ENCODE data around the gene PDSS1. TPM values are rescaled to one million over a fixed set of nuclear protein-coding genes. Genes with fewer than 3 reads are reported as not detected.
"Not testable (repeated sequence)": the region's sequence is repeated elsewhere in the genome, so short reads cannot be mapped to it uniquely, and the experiment has no call there.

The PDSS1 gene
- total RNA-seq, 1 donor, result 1.8 TPM

- not testable (repeated sequence) for H3K4me2 ChIP-seq (ENCODE audit: insufficient read depth, low read length); H3K4me3 ChIP-seq (ENCODE audit: insufficient read depth, low read length); H3K27me3 ChIP-seq (ENCODE audit: insufficient read depth, low read length); H4K20me1 ChIP-seq (ENCODE audit: insufficient read depth, low read length); H2AFZ ChIP-seq (ENCODE audit: low read length); DNase-seq (ENCODE audit: insufficient read length, low spot score, missing footprints); H3K36me3 ChIP-seq (ENCODE audit: insufficient read depth, low read length); H3K27ac ChIP-seq (ENCODE audit: low read depth, low read length); H3K79me2 ChIP-seq (ENCODE audit: insufficient read depth, low read length); H3K4me1 ChIP-seq (ENCODE audit: insufficient read depth, low read length); H3K9me3 ChIP-seq (ENCODE audit: low read depth, low read length)
- TF ChIP-seq CTCF (IDR thresholded peaks at IDR 0.05; ENCODE audit: extremely low read depth, low read depth, low read length), result peak; percentile 57
Observed at GRCh38 chr10:26684667-26685264, 12.7 kb upstream of the PDSS1 start.

- Histone ChIP-seq H3K4me3 (ENCODE audit: insufficient read depth, low read length) (no peak overlapping the region), H3K9me3 (ENCODE audit: low read depth, low read length) (no peaks in the 10 kb centered on the region), H4K20me1 (ENCODE audit: insufficient read depth, low read length) (no peaks in the 10 kb centered on the region), H3K79me2 (ENCODE audit: insufficient read depth, low read length) (no peaks in the 10 kb centered on the region), H3K36me3 (ENCODE audit: insufficient read depth, low read length) (no peaks in the 10 kb centered on the region), H3K4me1 (ENCODE audit: insufficient read depth, low read length) (no peaks in the 10 kb centered on the region), H2AFZ (ENCODE audit: low read length) (no peak overlapping the region), H3K27ac (ENCODE audit: low read depth, low read length) (no peak overlapping the region), H3K4me2 (ENCODE audit: insufficient read depth, low read length) (no peak overlapping the region), H3K27me3 (ENCODE audit: insufficient read depth, low read length) (no peaks in the 10 kb centered on the region)
- TF ChIP-seq CTCF (IDR thresholded peaks at IDR 0.05; ENCODE audit: extremely low read depth, low read depth, low read length), result no peak
- DNase-seq (ENCODE audit: insufficient read length, low spot score, missing footprints), result no peak
Observed at GRCh38 chr10:26685441-26685840, 12.1 kb upstream of the PDSS1 start.

- Histone ChIP-seq H3K27ac (ENCODE audit: low read depth, low read length) (no peak overlapping the region), H2AFZ (ENCODE audit: low read length) (no peak overlapping the region), H3K27me3 (ENCODE audit: insufficient read depth, low read length) (no peaks in the 10 kb centered on the region), H3K4me2 (ENCODE audit: insufficient read depth, low read length) (no peak overlapping the region), H3K4me3 (ENCODE audit: insufficient read depth, low read length) (no peak overlapping the region), H3K4me1 (ENCODE audit: insufficient read depth, low read length) (no peaks in the 10 kb centered on the region), H3K9me3 (ENCODE audit: low read depth, low read length) (no peaks in the 10 kb centered on the region), H3K36me3 (ENCODE audit: insufficient read depth, low read length) (no peaks in the 10 kb centered on the region), H4K20me1 (ENCODE audit: insufficient read depth, low read length) (no peaks in the 10 kb centered on the region), H3K79me2 (ENCODE audit: insufficient read depth, low read length) (no peaks in the 10 kb centered on the region)
- TF ChIP-seq CTCF (IDR thresholded peaks at IDR 0.05; ENCODE audit: extremely low read depth, low read depth, low read length), result no peak
- DNase-seq (ENCODE audit: insufficient read length, low spot score, missing footprints), result no peak
Observed at GRCh38 chr10:26689399-26689798, 8.1 kb upstream of the PDSS1 start.

GRCh38 chr10:26690731-26691475 lies 6.6 kb upstream of the PDSS1 start:
- no peaks in the 10 kb centered on the region for H3K9me3 ChIP-seq (ENCODE audit: low read depth, low read length)
- H3K27me3 ChIP-seq (ENCODE audit: insufficient read depth, low read length), result no peaks in the 10 kb centered on the region
- H4K20me1 ChIP-seq (ENCODE audit: insufficient read depth, low read length), result no peaks in the 10 kb centered on the region
- no peak overlapping the region for H3K4me2 ChIP-seq (ENCODE audit: insufficient read depth, low read length)
- TF ChIP-seq CTCF (IDR thresholded peaks at IDR 0.05; ENCODE audit: extremely low read depth, low read depth, low read length), result no peak
- no peak for DNase-seq (ENCODE audit: insufficient read length, low spot score, missing footprints)
- no peaks in the 10 kb centered on the region for H3K4me1 ChIP-seq (ENCODE audit: insufficient read depth, low read length)
- no peaks in the 10 kb centered on the region for H3K79me2 ChIP-seq (ENCODE audit: insufficient read depth, low read length)
- H3K4me3 ChIP-seq (ENCODE audit: insufficient read depth, low read length), result no peak overlapping the region
- no peak overlapping the region for H3K27ac ChIP-seq (ENCODE audit: low read depth, low read length)
- no peak overlapping the region for H2AFZ ChIP-seq (ENCODE audit: low read length)
- no peaks in the 10 kb centered on the region for H3K36me3 ChIP-seq (ENCODE audit: insufficient read depth, low read length)

- H3K4me2 ChIP-seq (ENCODE audit: insufficient read depth, low read length); H3K9me3 ChIP-seq (ENCODE audit: low read depth, low read length); H3K27me3 ChIP-seq (ENCODE audit: insufficient read depth, low read length); H3K27ac ChIP-seq (ENCODE audit: low read depth, low read length); H4K20me1 ChIP-seq (ENCODE audit: insufficient read depth, low read length); H3K4me3 ChIP-seq (ENCODE audit: insufficient read depth, low read length); H3K36me3 ChIP-seq (ENCODE audit: insufficient read depth, low read length): not testable (repeated sequence)
- peaks cover 12% of the 10 kb centered on the region for H3K4me1 ChIP-seq (ENCODE audit: insufficient read depth, low read length)
- H3K79me2 ChIP-seq (ENCODE audit: insufficient read depth, low read length), result peaks cover 20% of the 10 kb centered on the region
- peak overlapping the region; percentile 59 for H2AFZ ChIP-seq (ENCODE audit: low read length)
- DNase-seq (ENCODE audit: insufficient read length, low spot score, missing footprints), result peak; percentile 77
Observed at GRCh38 chr10:26694536-26694935, 3.0 kb upstream of the PDSS1 start.

All from osteoblast (primary cell).